CD4-positive, CD25-positive, alpha-beta regulatory T cell (primary cell): ENCODE results near the gene PLPP3. TPM values are rescaled to one million over a fixed set of nuclear protein-coding genes. Genes with fewer than 3 reads are reported as not detected.

Source experiments
- ATAC-seq, 2 donors: fragments of 150-1000 bp; cut with Tn5 transposase; one replicate each; pipeline ENCODE4 v1.10.0; 2021; ENCODE audit warnings: low read depth in 2 of 2, moderate number of reproducible peaks in 2 of 2, moderate library complexity in 1 of 2
- DNase-seq, 3 donors: peaks; one replicate each; pipeline versions ENCODE4 v3.0.0 to v3.0.0-alpha.2; 2012 to 2022; ENCODE audit warnings: mixed read lengths in 1 of 3
- H3K27ac ChIP-seq: one replicate; pipeline ENCODE4 v1.7.0; 2013; ENCODE audit warnings: mild to moderate bottlenecking, low read length; ENCODE audit not compliant: insufficient read depth, poor library complexity, severe bottlenecking
- H3K27me3 ChIP-seq: one replicate; pipeline ENCODE4 v1.7.0; 2013; ENCODE audit warnings: low read length; ENCODE audit not compliant: control insufficient read depth, insufficient read depth
- H3K36me3 ChIP-seq: one replicate; pipeline ENCODE4 v1.7.0; 2013; ENCODE audit warnings: mild to moderate bottlenecking, low read length, moderate library complexity; ENCODE audit not compliant: control insufficient read depth, insufficient read depth
- H3K4me1 ChIP-seq: 2 replicates; pipeline ENCODE4 v1.7.0; 2013; ENCODE audit warnings: mild to moderate bottlenecking, low read length; ENCODE audit not compliant: insufficient read depth, control insufficient read depth, poor library complexity, severe bottlenecking
- H3K4me3 ChIP-seq: one replicate; pipeline ENCODE4 v1.7.0; 2013; ENCODE audit warnings: low read depth, mild to moderate bottlenecking, low read length, moderate library complexity
- H3K9me3 ChIP-seq, 2 experiments: 1 replicate in 1 of 2; 2 replicates in 1 of 2; pipeline ENCODE4 v1.7.0; 2013; ENCODE audit warnings: low read length in 2 of 2, mild to moderate bottlenecking in 1 of 2, moderate library complexity in 1 of 2; ENCODE audit not compliant: control insufficient read depth in 2 of 2
- H3K27ac Mint-ChIP-seq, 3 donors: one replicate each; pipeline ENCODE4 v1.8.0; 2020 to 2022; ENCODE audit warnings: mild to moderate bottlenecking in 3 of 3, mixed read lengths in 3 of 3, moderate library complexity in 2 of 3
- H3K27me3 Mint-ChIP-seq: one replicate; pipeline ENCODE4 v1.8.0; 2022; ENCODE audit warnings: mild to moderate bottlenecking, mixed read lengths
- H3K36me3 Mint-ChIP-seq: one replicate; pipeline ENCODE4 v1.8.0; 2020; ENCODE audit warnings: mixed read lengths
- H3K4me1 Mint-ChIP-seq, 4 donors: one replicate each; pipeline ENCODE4 v1.8.0; 2020 to 2022; ENCODE audit warnings: mixed read lengths in 4 of 4, mild to moderate bottlenecking in 1 of 4
- H3K4me3 Mint-ChIP-seq, 4 donors: one replicate each; pipeline ENCODE4 v1.8.0; 2020 to 2022; ENCODE audit warnings: mild to moderate bottlenecking in 4 of 4, mixed read lengths in 4 of 4, moderate library complexity in 3 of 4
- H3K9me3 Mint-ChIP-seq, 7 donors: one replicate each; pipeline ENCODE4 v1.8.0; 2020 to 2022; ENCODE audit warnings: mixed read lengths in 7 of 7, mild to moderate bottlenecking in 3 of 7, moderate library complexity in 2 of 7
- polyA plus RNA-seq, 4 donors: library from polyadenylated mRNA; unstranded; fragments of 300-500 nt; fragmentation: Illumina TruSeq; gene quantifications; one replicate each; pipeline ENCODE4 v1.2.3, GENCODE V29; 2021
- total RNA-seq: library from RNA; stranded (reverse); gene quantifications from one replicate; pipeline ENCODE4 v1.2.3, GENCODE V29; 2022

PLPP3 gene
- total and polyA plus RNA-seq, 5 donors from 2014 or later = 0.13 TPM; not detected in 4

DNA sequence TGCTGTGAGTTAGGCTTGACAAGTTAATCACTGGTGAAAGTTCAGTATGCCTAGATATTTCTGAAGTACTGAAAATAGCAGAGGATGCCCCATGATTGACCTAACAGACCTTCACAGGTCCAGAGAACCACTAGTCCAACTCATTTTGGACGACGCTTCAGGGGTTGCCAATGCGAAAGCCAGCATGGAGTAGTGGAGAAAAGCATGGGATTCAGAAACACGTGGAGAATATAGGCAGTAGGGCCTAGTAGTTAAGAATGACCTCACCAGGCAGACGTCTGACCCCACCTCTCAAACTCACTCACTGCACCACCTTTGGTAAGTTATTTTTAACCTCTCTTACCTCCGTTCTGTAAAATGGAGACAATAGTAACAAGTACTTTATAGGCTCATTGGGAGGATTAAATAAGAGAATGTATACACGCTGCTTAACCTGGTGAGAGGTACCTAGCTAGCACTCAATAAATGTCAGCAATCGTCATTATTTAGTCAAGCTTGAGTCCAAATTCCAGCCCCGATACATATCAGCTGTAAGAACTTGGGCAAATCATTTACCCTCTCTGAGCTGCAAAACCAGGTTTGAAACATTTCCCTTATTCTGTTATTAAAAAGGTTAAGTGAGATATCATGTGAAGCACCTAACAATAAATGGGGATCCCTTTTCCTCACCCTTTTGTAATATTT, 13.2 kb downstream of the PLPP3 start:
- no peaks in the 10 kb centered on the region for H3K4me1 Mint-ChIP-seq
- DNase-seq = no peak
- no peaks in the 10 kb centered on the region for H3K27me3 Mint-ChIP-seq
- Histone ChIP-seq H3K27ac (no peak overlapping the region), H3K4me1 (no peaks in the 10 kb centered on the region), H3K4me3 (no peak overlapping the region), H3K9me3 (no peaks in the 10 kb centered on the region), H3K27me3 (no peaks in the 10 kb centered on the region), H3K36me3 (no peaks in the 10 kb centered on the region)
- H3K9me3 Mint-ChIP-seq = peaks cover 0 to 1% (median 0%) of the 10 kb centered on the region in 7 donors
- H3K4me3 Mint-ChIP-seq = no peak overlapping the region
- no peak for ATAC-seq
- no peak overlapping the region for H3K27ac Mint-ChIP-seq
- no peaks in the 10 kb centered on the region for H3K36me3 Mint-ChIP-seq

- H3K4me1 Mint-ChIP-seq = no peaks in the 10 kb centered on the region
- Histone ChIP-seq H3K4me3 (no peak overlapping the region), H3K9me3 (no peaks in the 10 kb centered on the region), H3K27me3 (no peaks in the 10 kb centered on the region), H3K4me1 (no peaks in the 10 kb centered on the region), H3K27ac (no peak overlapping the region), H3K36me3 (no peaks in the 10 kb centered on the region)
- H3K27me3 Mint-ChIP-seq = no peaks in the 10 kb centered on the region
- DNase-seq (no peak), ATAC-seq (no peak)
- H3K36me3 Mint-ChIP-seq = no peaks in the 10 kb centered on the region
- no peak overlapping the region for H3K4me3 Mint-ChIP-seq
- H3K27ac Mint-ChIP-seq = no peak overlapping the region
- peaks cover 0 to 1% (median 0%) of the 10 kb centered on the region in 7 donors for H3K9me3 Mint-ChIP-seq
Observed at GRCh38 chr1:56564615-56565014, 14.7 kb downstream of the PLPP3 start.

GRCh38 chr1:56563568-56563967, 15.8 kb downstream of the PLPP3 start:
- Histone ChIP-seq H3K27me3 (no peaks in the 10 kb centered on the region), H3K4me3 (no peak overlapping the region), H3K9me3 (no peaks in the 10 kb centered on the region), H3K36me3 (no peaks in the 10 kb centered on the region), H3K4me1 (no peaks in the 10 kb centered on the region), H3K27ac (no peak overlapping the region)
- Mint-ChIP-seq H3K27ac (no peak overlapping the region), H3K27me3 (peaks cover 4% of the 10 kb centered on the region), H3K36me3 (no peaks in the 10 kb centered on the region), H3K9me3 (peaks cover 0 to 1% (median 0%) of the 10 kb centered on the region in 7 donors), H3K4me3 (no peak overlapping the region), H3K4me1 (no peaks in the 10 kb centered on the region)
- DNase-seq = no peak
- ATAC-seq = no peak

- DNase-seq = no peak
- Mint-ChIP-seq H3K9me3 (peaks cover 0 to 1% (median 0%) of the 10 kb centered on the region in 7 donors), H3K4me1 (no peaks in the 10 kb centered on the region), H3K4me3 (no peak overlapping the region), H3K36me3 (no peaks in the 10 kb centered on the region), H3K27me3 (peaks cover 4% of the 10 kb centered on the region), H3K27ac (no peak overlapping the region)
- no peak for ATAC-seq
- no peaks in the 10 kb centered on the region for H3K4me1 ChIP-seq
- no peak overlapping the region for H3K27ac ChIP-seq
- no peaks in the 10 kb centered on the region for H3K36me3 ChIP-seq
- no peaks in the 10 kb centered on the region for H3K27me3 ChIP-seq
- no peak overlapping the region for H3K4me3 ChIP-seq
- no peaks in the 10 kb centered on the region for H3K9me3 ChIP-seq
Observed at GRCh38 chr1:56562891-56563452, 16.4 kb downstream of the PLPP3 start.

- ATAC-seq (no peak), DNase-seq (no peak)
- Histone ChIP-seq H3K27me3 (no peaks in the 10 kb centered on the region), H3K36me3 (no peaks in the 10 kb centered on the region), H3K4me1 (no peaks in the 10 kb centered on the region), H3K4me3 (no peak overlapping the region), H3K9me3 (no peaks in the 10 kb centered on the region), H3K27ac (no peak overlapping the region)
- no peak overlapping the region for H3K4me3 Mint-ChIP-seq
- no peaks in the 10 kb centered on the region for H3K4me1 Mint-ChIP-seq
- no peak overlapping the region for H3K27ac Mint-ChIP-seq
- no peaks in the 10 kb centered on the region for H3K36me3 Mint-ChIP-seq
- H3K27me3 Mint-ChIP-seq = peaks cover 4% of the 10 kb centered on the region
- H3K9me3 Mint-ChIP-seq = peaks cover 0 to 2% (median 0%) of the 10 kb centered on the region in 7 donors
Observed at GRCh38 chr1:56561227-56562019, 17.9 kb downstream of the PLPP3 start.

- Histone ChIP-seq H3K36me3 (no peaks in the 10 kb centered on the region), H3K27ac (no peak overlapping the region), H3K4me3 (no peak overlapping the region), H3K27me3 (no peaks in the 10 kb centered on the region), H3K9me3 (no peaks in the 10 kb centered on the region), H3K4me1 (no peaks in the 10 kb centered on the region)
- Mint-ChIP-seq H3K27me3 (peaks cover 4% of the 10 kb centered on the region), H3K4me1 (no peaks in the 10 kb centered on the region), H3K9me3 (peaks cover 0 to 4% (median 0%) of the 10 kb centered on the region in 7 donors), H3K36me3 (no peaks in the 10 kb centered on the region), H3K4me3 (no peak overlapping the region), H3K27ac (no peak overlapping the region)
- DNase-seq (no peak), ATAC-seq (no peak)
Observed at GRCh38 chr1:56557746-56558145, 21.6 kb downstream of the PLPP3 start.

DNA sequence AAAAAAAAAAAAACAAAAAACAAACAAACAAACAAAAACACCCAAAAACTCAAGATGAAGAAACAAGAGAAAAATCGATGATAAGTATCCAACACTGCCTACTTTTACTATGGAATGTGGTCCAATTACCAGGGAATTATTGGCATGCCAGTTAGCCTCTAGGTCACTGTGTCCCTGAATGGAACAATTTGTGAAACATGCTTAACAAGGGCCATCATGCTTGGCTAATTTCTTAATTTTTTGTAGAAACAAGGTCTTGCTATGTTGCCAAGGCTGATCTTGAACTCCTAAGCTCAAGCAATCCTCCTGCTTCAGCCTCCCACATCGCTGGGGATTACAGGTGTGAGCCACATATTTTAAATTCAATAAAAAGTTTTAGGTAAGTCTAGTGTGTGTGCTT, 23.9 kb downstream of the PLPP3 start:
- Mint-ChIP-seq H3K36me3 (no peaks in the 10 kb centered on the region), H3K4me1 (no peaks in the 10 kb centered on the region), H3K4me3 (no peak overlapping the region), H3K27me3 (peaks cover 4% of the 10 kb centered on the region), H3K9me3 (peaks cover 0 to 4% (median 0%) of the 10 kb centered on the region in 7 donors), H3K27ac (no peak overlapping the region)
- Histone ChIP-seq H3K27ac (no peak overlapping the region), H3K4me3 (no peak overlapping the region), H3K9me3 (no peaks in the 10 kb centered on the region), H3K27me3 (no peaks in the 10 kb centered on the region), H3K36me3 (no peaks in the 10 kb centered on the region), H3K4me1 (no peaks in the 10 kb centered on the region)
- ATAC-seq = no peak
- no peak for DNase-seq
